Measurements from ENCODE around the gene SORT1. TPM values are rescaled to one million over a fixed set of nuclear protein-coding genes. Genes with fewer than 3 reads are reported as not detected.

Gene SORT1
- total RNA-seq, 6 donors from 2014 or later, result 105 to 222 (median 116) TPM

- ATAC-seq (ENCODE audit: low FRiP score in 2 of 2), result peak in 1 of 2 donors; percentile 17
- Histone ChIP-seq H3K9me3 (no peaks in the 10 kb centered on the region), H3K27ac (peak overlapping the region in 1 of 4 donors; percentile 6), H3K36me3 (no peaks in the 10 kb centered on the region), H3K27me3 (no peaks in the 10 kb centered on the region), H3K4me3 (no peak overlapping the region), H3K4me1 (peaks cover 0 to 10% (median 3%) of the 10 kb centered on the region in 4 donors)
- TF ChIP-seq EP300 (IDR thresholded peaks at IDR 0.05), result no peak
- no peak for TF ChIP-seq POLR2AphosphoS5 (IDR thresholded peaks at IDR 0.05)
- no peak for TF ChIP-seq CTCF (IDR thresholded peaks at IDR 0.05)
- TF ChIP-seq POLR2A (IDR thresholded peaks at IDR 0.05), result no peak
- peak in 1 of 2 donors; percentile 75 for DNase-seq
- WGBS, 2 donors, result 85 to 87% methylated on average over 4 to 12 of the region's 12 CpGs
Measured at GRCh38 chr1:109263234-109263596, 134.5 kb downstream of the SORT1 start.

GRCh38 chr1:109262231-109263055 is 135.3 kb downstream of the SORT1 start:
- Histone ChIP-seq H3K9me3 (no peaks in the 10 kb centered on the region), H3K4me1 (peaks cover 0 to 10% (median 3%) of the 10 kb centered on the region in 4 donors), H3K27me3 (no peaks in the 10 kb centered on the region), H3K36me3 (no peaks in the 10 kb centered on the region), H3K4me3 (no peak overlapping the region), H3K27ac (peak overlapping the region in 1 of 4 donors; percentile 6)
- WGBS, 2 donors, result 89 to 93% methylated on average over 6 to 22 of the region's 22 CpGs
- ATAC-seq (ENCODE audit: low FRiP score in 2 of 2) (no peak), DNase-seq (no peak)
- TF ChIP-seq EP300 (IDR thresholded peaks at IDR 0.05), result no peak
- TF ChIP-seq POLR2A (IDR thresholded peaks at IDR 0.05), result no peak
- no peak for TF ChIP-seq CTCF (IDR thresholded peaks at IDR 0.05)
- no peak for TF ChIP-seq POLR2AphosphoS5 (IDR thresholded peaks at IDR 0.05)

GRCh38 chr1:109261578-109261977 is 136.1 kb downstream of the SORT1 start:
- DNase-seq, result no peak
- no peaks in the 10 kb centered on the region for H3K36me3 ChIP-seq
- no peak for TF ChIP-seq POLR2AphosphoS5 (IDR thresholded peaks at IDR 0.05)
- no peak for TF ChIP-seq EP300 (IDR thresholded peaks at IDR 0.05)
- TF ChIP-seq CTCF (IDR thresholded peaks at IDR 0.05), result no peak
- TF ChIP-seq POLR2A (IDR thresholded peaks at IDR 0.05), result no peak
- ATAC-seq (ENCODE audit: low FRiP score in 2 of 2), result no peak
- WGBS, 2 donors, result 92 to 94% methylated on average over 6 of the region's 6 CpGs
- H3K4me3 ChIP-seq, result no peak overlapping the region
- H3K4me1 ChIP-seq, result peaks cover 0 to 10% (median 3%) of the 10 kb centered on the region in 4 donors
- no peak overlapping the region for H3K27ac ChIP-seq
- H3K9me3 ChIP-seq, result no peaks in the 10 kb centered on the region
- H3K27me3 ChIP-seq, result no peaks in the 10 kb centered on the region

- Histone ChIP-seq H3K4me3 (no peak overlapping the region), H3K36me3 (no peaks in the 10 kb centered on the region), H3K27ac (no peak overlapping the region), H3K9me3 (no peaks in the 10 kb centered on the region), H3K27me3 (no peaks in the 10 kb centered on the region), H3K4me1 (peaks cover 0 to 10% (median 3%) of the 10 kb centered on the region in 4 donors)
- WGBS, 2 donors, result 93 to 95% methylated on average over 15 to 16 of the region's 16 CpGs
- TF ChIP-seq POLR2AphosphoS5 (IDR thresholded peaks at IDR 0.05) (no peak), EP300 (IDR thresholded peaks at IDR 0.05) (no peak), POLR2A (IDR thresholded peaks at IDR 0.05) (no peak), CTCF (IDR thresholded peaks at IDR 0.05) (no peak)
- DNase-seq (no peak), ATAC-seq (ENCODE audit: low FRiP score in 2 of 2) (no peak)
Measured at GRCh38 chr1:109261006-109261405, 136.7 kb downstream of the SORT1 start.

Measured in upper lobe of left lung (tissue), 6 donors.